Fibroblast of lung (primary cell): ENCODE results near the gene GLIPR1L2.

ENCODE experiments used
- CTCF ChIP-seq, 2 donors: IDR thresholded peaks in 1 of 2; conservative IDR thresholded peaks in 1 of 2; 1 replicate in 1 of 2; 2 replicates in 1 of 2; pipeline ENCODE4 v1.5.1; 2011 to 2012; ENCODE audit warnings: low read length in 2 of 2, control low read depth in 1 of 2, inconsistent platforms in 1 of 2, low read depth in 1 of 2, mild to moderate bottlenecking in 1 of 2
- EZH2 ChIP-seq: IDR thresholded peaks from 2 replicates; pipeline ENCODE4 v1.5.1; 2012; ENCODE audit warnings: low read length, control low read depth, mild to moderate bottlenecking; ENCODE audit errors: missing control alignments

- no peak for TF ChIP-seq CTCF (conservative IDR thresholded peaks at IDR 0.05 in 1 of 2, IDR thresholded peaks at IDR 0.05 in 1 of 2; ENCODE audit: low read depth in 1 of 2, low read length in 2 of 2)
- TF ChIP-seq EZH2: no peak
These were observed 89.1 kb downstream of the GLIPR1L2 start for GRCh38 chr12:75479963-75480461.
